Measurements from ENCODE around the gene SLC17A5.

- TF ChIP-seq POLR2A (IDR thresholded peaks at IDR 0.05; ENCODE audit: low read depth, low read length) = no peak
- TF ChIP-seq, protein P1, sequence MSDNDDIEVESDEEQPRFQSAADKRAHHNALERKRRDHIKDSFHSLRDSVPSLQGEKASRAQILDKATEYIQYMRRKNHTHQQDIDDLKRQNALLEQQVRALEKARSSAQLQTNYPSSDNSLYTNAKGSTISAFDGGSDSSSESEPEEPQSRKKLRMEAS (IDR thresholded peaks at IDR 0.05; ENCODE audit: insufficient read depth, insufficient read length) = no peak
- no peak for TF ChIP-seq JUN (IDR thresholded peaks at IDR 0.05; ENCODE audit: borderline replicate concordance, insufficient read depth, insufficient read length, low read depth)
- no peak for TF ChIP-seq EZH2 (IDR thresholded peaks at IDR 0.05; ENCODE audit: borderline replicate concordance, low read depth, low read length, severe bottlenecking)
Observed at GRCh38 chr6:73586416-73586974, 67.3 kb downstream of the SLC17A5 start.
